ENCODE results near the gene ZDHHC20.
"Not testable (repeated sequence)": the region's sequence is repeated elsewhere in the genome, so short reads cannot be mapped to it uniquely, and the experiment has no call there.

ZDHHC20 gene

GRCh38 chr13:21385710-21386109 is 73.4 kb downstream of the ZDHHC20 start:
- Histone ChIP-seq H3K9ac (ENCODE audit: low read length) (no peak overlapping the region), H3K36me3 (ENCODE audit: control insufficient read depth, low read depth, low read length) (peaks cover 32% of the 10 kb centered on the region), H3K27ac (ENCODE audit: low read length) (no peak overlapping the region), H3K4me1 (ENCODE audit: control insufficient read depth, low read depth, low read length) (no peaks in the 10 kb centered on the region), H3K9me3 (ENCODE audit: control insufficient read depth, low read depth, low read length) (peaks cover 2% of the 10 kb centered on the region), H3K4me3 (ENCODE audit: low read length) (no peak overlapping the region), H3K27me3 (ENCODE audit: control insufficient read depth, insufficient read depth, low read length) (no peaks in the 10 kb centered on the region)

GRCh38 chr13:21383090-21383489 is 76.0 kb downstream of the ZDHHC20 start:
- Histone ChIP-seq H3K36me3 (ENCODE audit: control insufficient read depth, low read depth, low read length) (peaks cover 34% of the 10 kb centered on the region), H3K9me3 (ENCODE audit: control insufficient read depth, low read depth, low read length) (peaks cover 2% of the 10 kb centered on the region), H3K4me1 (ENCODE audit: control insufficient read depth, low read depth, low read length) (no peaks in the 10 kb centered on the region), H3K27me3 (ENCODE audit: control insufficient read depth, insufficient read depth, low read length) (no peaks in the 10 kb centered on the region), H3K9ac (ENCODE audit: low read length) (no peak overlapping the region), H3K27ac (ENCODE audit: low read length) (no peak overlapping the region), H3K4me3 (ENCODE audit: low read length) (no peak overlapping the region)

- H3K36me3 ChIP-seq (ENCODE audit: control insufficient read depth, low read depth, low read length), result peaks cover 37% of the 10 kb centered on the region
- H3K4me3 ChIP-seq (ENCODE audit: low read length); H3K4me1 ChIP-seq (ENCODE audit: control insufficient read depth, low read depth, low read length); H3K27me3 ChIP-seq (ENCODE audit: control insufficient read depth, insufficient read depth, low read length); H3K27ac ChIP-seq (ENCODE audit: low read length); H3K9me3 ChIP-seq (ENCODE audit: control insufficient read depth, low read depth, low read length); H3K9ac ChIP-seq (ENCODE audit: low read length): not testable (repeated sequence)
Measured at GRCh38 chr13:21376998-21377985, 81.8 kb downstream of the ZDHHC20 start.

GRCh38 chr13:21372530-21372929 is 86.6 kb downstream of the ZDHHC20 start:
- Histone ChIP-seq H3K27ac (ENCODE audit: low read length) (no peak overlapping the region), H3K27me3 (ENCODE audit: control insufficient read depth, insufficient read depth, low read length) (no peaks in the 10 kb centered on the region), H3K9me3 (ENCODE audit: control insufficient read depth, low read depth, low read length) (no peaks in the 10 kb centered on the region), H3K36me3 (ENCODE audit: control insufficient read depth, low read depth, low read length) (peaks cover 13% of the 10 kb centered on the region), H3K9ac (ENCODE audit: low read length) (no peak overlapping the region), H3K4me1 (ENCODE audit: control insufficient read depth, low read depth, low read length) (no peaks in the 10 kb centered on the region), H3K4me3 (ENCODE audit: low read length) (no peak overlapping the region)

GRCh38 chr13:21371011-21371410 is 88.1 kb downstream of the ZDHHC20 start:
- no peaks in the 10 kb centered on the region for H3K9me3 ChIP-seq (ENCODE audit: control insufficient read depth, low read depth, low read length)
- peaks cover 3% of the 10 kb centered on the region for H3K4me1 ChIP-seq (ENCODE audit: control insufficient read depth, low read depth, low read length)
- peaks cover 9% of the 10 kb centered on the region for H3K36me3 ChIP-seq (ENCODE audit: control insufficient read depth, low read depth, low read length)
- H3K27ac ChIP-seq (ENCODE audit: low read length), result no peak overlapping the region
- no peak overlapping the region for H3K9ac ChIP-seq (ENCODE audit: low read length)
- H3K27me3 ChIP-seq (ENCODE audit: control insufficient read depth, insufficient read depth, low read length), result no peaks in the 10 kb centered on the region
- H3K4me3 ChIP-seq (ENCODE audit: low read length), result no peak overlapping the region

GRCh38 chr13:21365574-21365973 is 93.5 kb downstream of the ZDHHC20 start:
- Histone ChIP-seq H3K9ac (ENCODE audit: low read length) (no peak overlapping the region), H3K4me1 (ENCODE audit: control insufficient read depth, low read depth, low read length) (peaks cover 7% of the 10 kb centered on the region), H3K27ac (ENCODE audit: low read length) (no peak overlapping the region), H3K36me3 (ENCODE audit: control insufficient read depth, low read depth, low read length) (no peaks in the 10 kb centered on the region), H3K9me3 (ENCODE audit: control insufficient read depth, low read depth, low read length) (no peaks in the 10 kb centered on the region), H3K4me3 (ENCODE audit: low read length) (no peak overlapping the region), H3K27me3 (ENCODE audit: control insufficient read depth, insufficient read depth, low read length) (no peaks in the 10 kb centered on the region)

GRCh38 chr13:21364916-21365315 is 94.2 kb downstream of the ZDHHC20 start:
- H3K4me1 ChIP-seq (ENCODE audit: control insufficient read depth, low read depth, low read length), result peaks cover 7% of the 10 kb centered on the region
- no peaks in the 10 kb centered on the region for H3K27me3 ChIP-seq (ENCODE audit: control insufficient read depth, insufficient read depth, low read length)
- H3K9ac ChIP-seq (ENCODE audit: low read length), result no peak overlapping the region
- H3K4me3 ChIP-seq (ENCODE audit: low read length), result no peak overlapping the region
- no peaks in the 10 kb centered on the region for H3K36me3 ChIP-seq (ENCODE audit: control insufficient read depth, low read depth, low read length)
- H3K27ac ChIP-seq (ENCODE audit: low read length), result no peak overlapping the region
- no peaks in the 10 kb centered on the region for H3K9me3 ChIP-seq (ENCODE audit: control insufficient read depth, low read depth, low read length)

GRCh38 chr13:21364357-21364756 is 94.7 kb downstream of the ZDHHC20 start:
- no peak overlapping the region for H3K4me3 ChIP-seq (ENCODE audit: low read length)
- H3K36me3 ChIP-seq (ENCODE audit: control insufficient read depth, low read depth, low read length), result no peaks in the 10 kb centered on the region
- no peak overlapping the region for H3K9ac ChIP-seq (ENCODE audit: low read length)
- H3K4me1 ChIP-seq (ENCODE audit: control insufficient read depth, low read depth, low read length), result peaks cover 7% of the 10 kb centered on the region
- H3K9me3 ChIP-seq (ENCODE audit: control insufficient read depth, low read depth, low read length), result no peaks in the 10 kb centered on the region
- H3K27ac ChIP-seq (ENCODE audit: low read length), result no peak overlapping the region
- no peaks in the 10 kb centered on the region for H3K27me3 ChIP-seq (ENCODE audit: control insufficient read depth, insufficient read depth, low read length)

GRCh38 chr13:21362741-21363140 is 96.4 kb downstream of the ZDHHC20 start:
- Histone ChIP-seq H3K27ac (ENCODE audit: low read length) (no peak overlapping the region), H3K4me3 (ENCODE audit: low read length) (no peak overlapping the region), H3K36me3 (ENCODE audit: control insufficient read depth, low read depth, low read length) (no peaks in the 10 kb centered on the region), H3K9me3 (ENCODE audit: control insufficient read depth, low read depth, low read length) (no peaks in the 10 kb centered on the region), H3K4me1 (ENCODE audit: control insufficient read depth, low read depth, low read length) (peaks cover 7% of the 10 kb centered on the region), H3K9ac (ENCODE audit: low read length) (no peak overlapping the region), H3K27me3 (ENCODE audit: control insufficient read depth, insufficient read depth, low read length) (no peaks in the 10 kb centered on the region)

- Histone ChIP-seq H3K9me3 (ENCODE audit: control insufficient read depth, low read depth, low read length) (no peaks in the 10 kb centered on the region), H3K9ac (ENCODE audit: low read length) (no peak overlapping the region), H3K27ac (ENCODE audit: low read length) (no peak overlapping the region), H3K36me3 (ENCODE audit: control insufficient read depth, low read depth, low read length) (no peaks in the 10 kb centered on the region), H3K4me1 (ENCODE audit: control insufficient read depth, low read depth, low read length) (peaks cover 7% of the 10 kb centered on the region), H3K4me3 (ENCODE audit: low read length) (no peak overlapping the region), H3K27me3 (ENCODE audit: control insufficient read depth, insufficient read depth, low read length) (no peaks in the 10 kb centered on the region)
Measured at GRCh38 chr13:21361706-21362105, 97.4 kb downstream of the ZDHHC20 start.

- H3K4me3 ChIP-seq (ENCODE audit: low read length), result no peak overlapping the region
- H3K9ac ChIP-seq (ENCODE audit: low read length), result no peak overlapping the region
- no peaks in the 10 kb centered on the region for H3K36me3 ChIP-seq (ENCODE audit: control insufficient read depth, low read depth, low read length)
- H3K4me1 ChIP-seq (ENCODE audit: control insufficient read depth, low read depth, low read length), result peaks cover 4% of the 10 kb centered on the region
- no peaks in the 10 kb centered on the region for H3K27me3 ChIP-seq (ENCODE audit: control insufficient read depth, insufficient read depth, low read length)
- no peaks in the 10 kb centered on the region for H3K9me3 ChIP-seq (ENCODE audit: control insufficient read depth, low read depth, low read length)
- no peak overlapping the region for H3K27ac ChIP-seq (ENCODE audit: low read length)
Measured at GRCh38 chr13:21361123-21361522, 98.0 kb downstream of the ZDHHC20 start.

- H3K9ac ChIP-seq (ENCODE audit: low read length), result no peak overlapping the region
- H3K4me3 ChIP-seq (ENCODE audit: low read length), result no peak overlapping the region
Measured at GRCh38 chr13:21360463-21360862, 98.6 kb downstream of the ZDHHC20 start.

More at GRCh38 chr13:21360463-21360862, 98.6 kb downstream of the ZDHHC20 start:
- H3K4me1 ChIP-seq (ENCODE audit: control insufficient read depth, low read depth, low read length), result peaks cover under 1% of the 10 kb centered on the region
- no peaks in the 10 kb centered on the region for H3K27me3 ChIP-seq (ENCODE audit: control insufficient read depth, insufficient read depth, low read length)
- H3K9me3 ChIP-seq (ENCODE audit: control insufficient read depth, low read depth, low read length), result no peaks in the 10 kb centered on the region
- no peaks in the 10 kb centered on the region for H3K36me3 ChIP-seq (ENCODE audit: control insufficient read depth, low read depth, low read length)
- H3K27ac ChIP-seq (ENCODE audit: low read length), result no peak overlapping the region

Data from iPS-18a (cell line).